Panc1 (cell line): ENCODE results near the gene RD3L. TPM values are rescaled to one million over a fixed set of nuclear protein-coding genes. Genes with fewer than 3 reads are reported as not detected.

ENCODE experiments used
- ATAC-seq: fragments of 200-7000 bp; cut with Tn5 transposase; 2 replicates; pipeline ENCODE4 v1.9.1; 2020; ENCODE audit warnings: mild to moderate bottlenecking, moderate library complexity
- BruUV-seq: library from RNA; stranded (reverse); fragments of 400-500 nt; replicated peaks from 2 replicates; lab custom pipeline; 2021; lab: Mats Ljungman, UMichigan
- CTCF ChIA-PET: fragments of 300-600 bp; sonication (Branson Sonifier 250); formaldehyde crosslinking; loops from one replicate; lab custom pipeline; 2022; ENCODE audit warnings: antibody characterized with exemption; lab: Charles Lee
- POLR2A ChIA-PET: fragments of 300-600 bp; sonication (Branson Sonifier 250); formaldehyde crosslinking; loops from one replicate; lab custom pipeline; 2022; ENCODE audit warnings: antibody characterized with exemption; lab: Charles Lee
- DNase-seq: peaks from one replicate; pipeline ENCODE4 v3.0.0-alpha.2; 2010; ENCODE audit warnings: low read depth, low spot score
- H3K27ac ChIP-seq: 2 replicates; pipeline ENCODE4 v1.5.1; 2011; ENCODE audit warnings: mild to moderate bottlenecking, low read length, inconsistent platforms
- H3K27me3 ChIP-seq: fragments of 200-500 bp; sonication (Bioruptor generic); 2 replicates; pipeline ENCODE4 v1.6.0; 2014; ENCODE audit warnings: low read length, inconsistent platforms; ENCODE audit not compliant: control insufficient read depth, insufficient read depth
- H3K36me3 ChIP-seq: fragments of 200-500 bp; sonication (Bioruptor generic); 2 replicates; pipeline ENCODE4 v1.5.1; 2014; ENCODE audit warnings: inconsistent platforms, mild to moderate bottlenecking, low read length, moderate library complexity; ENCODE audit not compliant: control insufficient read depth, insufficient read depth
- H3K4me1 ChIP-seq: 2 replicates; pipeline ENCODE4 v1.5.1; 2011; ENCODE audit warnings: inconsistent platforms, mild to moderate bottlenecking, low read length, moderate library complexity; ENCODE audit not compliant: control insufficient read depth, insufficient read depth
- H3K4me3 ChIP-seq, 2 experiments: 2 replicates each; pipeline ENCODE4 v1.5.1; 2011 to 2012; ENCODE audit warnings: low read depth in 2 of 2, low read length in 2 of 2, mild to moderate bottlenecking in 2 of 2, inconsistent platforms in 1 of 2, moderate library complexity in 1 of 2
- H3K9me3 ChIP-seq: fragments of 200-500 bp; sonication (Bioruptor generic); 2 replicates; pipeline ENCODE4 v1.5.1; 2014; ENCODE audit warnings: low read depth, mild to moderate bottlenecking, inconsistent platforms, low read length, moderate library complexity; ENCODE audit not compliant: control insufficient read depth, insufficient read depth
- CTCF ChIP-seq: fragments of 450-650 bp; IDR thresholded peaks from 2 replicates; pipeline ENCODE4 v1.5.1; 2017; ENCODE audit warnings: mild to moderate bottlenecking
- POLR2AphosphoS5 ChIP-seq: IDR thresholded peaks from 2 replicates; pipeline ENCODE4 v1.6.1; 2012; ENCODE audit warnings: mild to moderate bottlenecking, low read depth, low read length, moderate library complexity
- REST ChIP-seq, 2 experiments: IDR thresholded peaks; 2 replicates each; pipeline ENCODE4 v1.6.1; 2011 to 2012; ENCODE audit warnings: low read depth in 2 of 2, control low read depth in 1 of 2, low read length in 1 of 2, mild to moderate bottlenecking in 1 of 2, moderate library complexity in 1 of 2; ENCODE audit not compliant: insufficient read depth in 1 of 2
- SIN3A ChIP-seq: IDR thresholded peaks from 2 replicates; pipeline ENCODE4 v1.6.1; 2012; ENCODE audit warnings: low read depth, mild to moderate bottlenecking, low read length, moderate library complexity, borderline replicate concordance; ENCODE audit not compliant: insufficient read depth
- TCF7L2 ChIP-seq: IDR thresholded peaks from 2 replicates; pipeline ENCODE4 v1.6.1; 2011; ENCODE audit warnings: mild to moderate bottlenecking, low read depth, low read length, inconsistent platforms
- in situ Hi-C: cut with HindIII; loops from 2 replicates; pipeline ENCODE4 v1.10.0; 2016; ENCODE audit warnings: low sequenced_read_pairs, low pct_unique_long_range_greater_than_20kb
- intact Hi-C: fragments of 100-400 bp; cut with micrococcal nuclease; formaldehyde crosslinking; loops from one replicate; pipeline ENCODE4 v1.10.0; 2022; ENCODE audit not compliant: unreplicated experiment
- total RNA-seq: library from RNA; stranded (reverse); gene quantifications from one replicate; pipeline ENCODE4 v1.2.1, GENCODE V29; 2021; ENCODE audit not compliant: unreplicated experiment

The RD3L gene
- total RNA-seq, 1 experiment from 2014 or later: not detected

GRCh38 chr14:103894034-103894722 is 48.2 kb downstream of the RD3L start:
- no peak for DNase-seq
- H3K27ac ChIP-seq: no peak overlapping the region
- no peaks in the 10 kb centered on the region for H3K36me3 ChIP-seq
- no peak for ATAC-seq
- H3K27me3 ChIP-seq: no peaks in the 10 kb centered on the region
- BruUV-seq: no TSS peak
- no peak overlapping the region for H3K4me3 ChIP-seq
- TF ChIP-seq REST (IDR thresholded peaks at IDR 0.05; ENCODE audit: insufficient read depth in 1 of 2, low read depth in 2 of 2, low read length in 1 of 2): no peak
- in situ Hi-C loops (no loop called here), intact Hi-C loops (no loop called here)
- ChIA-PET CTCF (no interaction called here), POLR2A (no interaction called here)
- H3K9me3 ChIP-seq: no peaks in the 10 kb centered on the region
- H3K4me1 ChIP-seq: no peaks in the 10 kb centered on the region

- H3K4me1 ChIP-seq: no peaks in the 10 kb centered on the region
- ATAC-seq (no peak), DNase-seq (no peak)
- H3K9me3 ChIP-seq: no peaks in the 10 kb centered on the region
- in situ Hi-C loops: no loop called here
- H3K4me3 ChIP-seq: no peak overlapping the region
- H3K36me3 ChIP-seq: no peaks in the 10 kb centered on the region
- ChIA-PET POLR2A (no interaction called here), CTCF (interaction anchor here (0.6 kb wide), 1 partner anchor 128 kb away, joined by 3 read pairs; no protein-coding TSS in a partner anchor)
- TF ChIP-seq CTCF (no peak), REST (IDR thresholded peaks at IDR 0.05; ENCODE audit: insufficient read depth in 1 of 2, low read depth in 2 of 2, low read length in 1 of 2) (no peak), POLR2AphosphoS5 (no peak), SIN3A (no peak), TCF7L2 (no peak)
- BruUV-seq: no TSS peak
- no peaks in the 10 kb centered on the region for H3K27me3 ChIP-seq
- no peak overlapping the region for H3K27ac ChIP-seq
- intact Hi-C loops: no loop called here
These were observed 50.1 kb downstream of the RD3L start for GRCh38 chr14:103892247-103892646.
